Lower lobe of right lung (tissue), 2 donors: ENCODE measurements around the gene MSRB1. TPM values are rescaled to one million over a fixed set of nuclear protein-coding genes. Genes with fewer than 3 reads are reported as not detected.
A peak's percentile ranks its signal among the peaks of the same experiment; 100 is the strongest.
"Not testable (repeated sequence)": the region's sequence is repeated elsewhere in the genome, so short reads cannot be mapped to it uniquely, and the experiment has no call there.

Source experiments
- ATAC-seq, 2 donors: fragments of 200-7000 bp; cut with Tn5 transposase; one replicate each; pipeline ENCODE4 v1.9.1; 2020 to 2022; ENCODE audit warnings: mild to moderate bottlenecking in 2 of 2, moderate library complexity in 2 of 2
- DNase-seq: peaks from one replicate; pipeline ENCODE4 v3.0.0-alpha.2; 2020
- H3K27ac ChIP-seq: fragments of 200-600 bp; one replicate; pipeline ENCODE4 v1.8.0; 2022
- H3K27me3 ChIP-seq: fragments of 200-600 bp; one replicate; pipeline ENCODE4 v1.8.0; 2022; ENCODE audit warnings: low read depth
- H3K36me3 ChIP-seq: fragments of 200-600 bp; one replicate; pipeline ENCODE4 v1.8.0; 2022; ENCODE audit warnings: mild to moderate bottlenecking
- H3K4me1 ChIP-seq: fragments of 200-600 bp; one replicate; pipeline ENCODE4 v1.8.0; 2022
- H3K4me3 ChIP-seq: fragments of 200-600 bp; one replicate; pipeline ENCODE4 v1.8.0; 2022; ENCODE audit warnings: mild to moderate bottlenecking
- H3K9me3 ChIP-seq: fragments of 200-600 bp; one replicate; pipeline ENCODE4 v1.8.0; 2022
- intact Hi-C: fragments of 100-400 bp; cut with DNase I; formaldehyde crosslinking; loops from one replicate; pipeline ENCODE4 v1.11.0; 2022
- total RNA-seq: library from RNA; stranded (reverse); fragmentation: NEBNext Ultra II Directional; extraction: Animal tissue kit (Norgen Biotek cat#: 25700); gene quantifications from one replicate; pipeline ENCODE4 v1.2.1, GENCODE V29; 2021
- TF ChIP-seq, protein P1 (sequence below): fragments of 200-600 bp; IDR thresholded peaks from one replicate; pipeline ENCODE4 v1.8.0; 2022; ENCODE audit warnings: antibody characterized with exemption, mild to moderate bottlenecking
- donor health status: DM: no; HTN: yes; CAD: no; lungs with severe emphysema.

MSRB1 gene
- total RNA-seq, 1 donor from 2014 or later = 35.1 TPM

DNA sequence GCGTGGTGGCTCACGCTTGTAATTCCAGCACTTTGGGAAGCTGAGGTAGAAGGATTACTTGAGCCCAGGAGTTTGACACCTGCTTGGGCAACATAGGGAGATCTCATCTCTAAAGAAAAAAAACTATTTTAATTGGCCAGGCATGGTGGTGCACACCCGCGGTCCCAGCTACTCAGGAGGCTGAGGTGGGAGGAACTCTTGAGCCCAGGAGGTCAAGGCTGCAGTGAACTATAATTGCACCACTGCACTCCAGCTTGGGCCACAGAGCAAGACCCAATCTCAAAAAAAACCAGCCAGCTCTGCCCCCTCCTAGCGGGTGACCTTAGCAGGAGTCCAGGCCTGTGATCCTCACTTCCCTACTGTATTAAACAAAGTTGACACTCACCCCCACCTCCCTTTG lies 18.9 kb downstream of the MSRB1 start:
- TF ChIP-seq, protein P1, sequence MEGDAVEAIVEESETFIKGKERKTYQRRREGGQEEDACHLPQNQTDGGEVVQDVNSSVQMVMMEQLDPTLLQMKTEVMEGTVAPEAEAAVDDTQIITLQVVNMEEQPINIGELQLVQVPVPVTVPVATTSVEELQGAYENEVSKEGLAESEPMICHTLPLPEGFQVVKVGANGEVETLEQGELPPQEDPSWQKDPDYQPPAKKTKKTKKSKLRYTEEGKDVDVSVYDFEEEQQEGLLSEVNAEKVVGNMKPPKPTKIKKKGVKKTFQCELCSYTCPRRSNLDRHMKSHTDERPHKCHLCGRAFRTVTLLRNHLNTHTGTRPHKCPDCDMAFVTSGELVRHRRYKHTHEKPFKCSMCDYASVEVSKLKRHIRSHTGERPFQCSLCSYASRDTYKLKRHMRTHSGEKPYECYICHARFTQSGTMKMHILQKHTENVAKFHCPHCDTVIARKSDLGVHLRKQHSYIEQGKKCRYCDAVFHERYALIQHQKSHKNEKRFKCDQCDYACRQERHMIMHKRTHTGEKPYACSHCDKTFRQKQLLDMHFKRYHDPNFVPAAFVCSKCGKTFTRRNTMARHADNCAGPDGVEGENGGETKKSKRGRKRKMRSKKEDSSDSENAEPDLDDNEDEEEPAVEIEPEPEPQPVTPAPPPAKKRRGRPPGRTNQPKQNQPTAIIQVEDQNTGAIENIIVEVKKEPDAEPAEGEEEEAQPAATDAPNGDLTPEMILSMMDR = no peak
- ATAC-seq (no peak), DNase-seq (no peak)
- Histone ChIP-seq H3K27me3 (peaks cover 47% of the 10 kb centered on the region), H3K4me1 (peaks cover 6% of the 10 kb centered on the region), H3K9me3 (no peaks in the 10 kb centered on the region), H3K4me3 (no peak overlapping the region), H3K36me3 (no peaks in the 10 kb centered on the region), H3K27ac (no peak overlapping the region)
- intact Hi-C loops = no loop called here

DNA sequence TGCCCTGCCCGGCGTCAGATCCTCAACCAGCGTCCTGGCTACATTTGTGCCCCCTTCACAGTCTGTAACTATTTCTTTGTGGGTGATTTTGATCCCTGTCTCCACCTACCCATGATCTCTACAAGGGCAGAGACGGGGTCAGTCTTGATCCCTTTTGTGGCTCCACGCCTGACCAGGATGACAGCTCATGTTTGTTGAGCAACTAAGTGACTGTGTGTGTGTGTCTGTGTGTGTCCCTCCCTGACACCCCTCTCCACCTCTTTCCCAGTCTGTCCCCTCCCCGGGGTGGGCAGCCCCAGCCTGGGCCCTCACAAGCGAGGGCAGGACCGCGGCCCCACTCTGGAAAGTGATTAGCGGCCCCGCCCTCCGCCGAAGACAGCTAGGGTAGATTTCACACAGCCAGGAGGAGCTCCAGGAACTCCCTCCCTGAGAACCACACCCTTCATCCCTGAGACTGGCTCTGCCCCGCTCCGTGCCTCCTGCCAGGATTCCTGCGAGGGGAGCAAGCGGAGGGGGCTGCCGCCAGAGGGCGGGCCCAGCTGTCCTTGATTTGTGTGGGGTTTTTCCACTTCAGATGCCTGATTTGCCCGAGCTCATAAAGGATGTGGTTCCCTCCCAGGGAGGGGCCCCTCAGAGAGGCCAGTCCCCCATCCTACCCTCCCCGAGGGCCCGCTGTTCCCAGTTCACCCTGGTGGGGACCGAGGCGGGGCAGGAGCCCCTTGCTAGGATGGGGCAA lies 19.5 kb downstream of the MSRB1 start:
- ATAC-seq (peak; percentile 55 to 58), DNase-seq (no peak)
- TF ChIP-seq, protein P1 = peak; percentile 14
- no peaks in the 10 kb centered on the region for H3K36me3 ChIP-seq
- H3K27me3 ChIP-seq = peaks cover 53% of the 10 kb centered on the region
- intact Hi-C loops = no loop called here
- no peak overlapping the region for H3K4me3 ChIP-seq
- H3K4me1 ChIP-seq = peaks cover 10% of the 10 kb centered on the region
- no peaks in the 10 kb centered on the region for H3K9me3 ChIP-seq
- no peak overlapping the region for H3K27ac ChIP-seq

DNA sequence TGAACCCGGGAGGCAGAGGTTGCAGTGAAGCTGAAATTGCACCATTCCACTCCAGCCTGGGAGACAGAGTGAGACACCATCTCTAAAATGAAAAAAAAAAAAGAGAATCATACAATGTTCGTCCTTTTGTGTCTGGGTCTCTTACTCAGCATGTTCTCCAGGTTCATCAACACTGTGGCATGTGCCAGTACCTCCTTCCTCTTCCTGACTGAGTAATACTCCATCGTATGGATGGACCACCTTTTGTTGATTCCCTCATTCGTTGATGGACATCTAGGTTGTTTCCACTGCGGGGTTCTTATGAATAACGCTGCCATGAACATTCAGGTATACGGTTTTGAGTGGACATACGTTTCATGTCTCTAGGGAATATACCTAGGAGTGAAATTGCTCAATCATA lies 20.6 kb downstream of the MSRB1 start:
- ATAC-seq = no peak
- TF ChIP-seq, protein P1 = no peak
- intact Hi-C loops = no loop called here

DNA sequence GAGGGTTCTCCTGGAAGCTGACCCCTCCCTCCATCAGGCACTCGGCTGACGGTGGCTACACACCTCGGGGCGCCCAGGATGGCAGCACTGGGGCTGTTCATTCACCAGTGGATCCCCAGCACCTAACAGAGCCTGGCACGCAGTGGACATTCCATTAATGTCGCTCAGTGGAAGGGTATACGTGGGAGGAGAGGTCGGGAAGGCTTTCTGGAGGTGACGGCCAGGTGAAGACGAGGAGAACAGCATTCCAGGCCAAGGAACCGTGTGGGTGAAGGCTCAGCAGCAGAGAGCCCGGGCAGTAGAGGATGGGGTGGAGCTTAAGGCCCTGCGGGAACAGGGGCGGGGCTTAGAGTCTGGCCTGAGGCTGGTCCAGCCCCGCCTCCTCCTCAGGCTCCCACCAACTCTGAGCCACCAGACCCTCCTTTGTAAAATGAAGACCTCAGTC lies 22.2 kb downstream of the MSRB1 start:
- intact Hi-C loops = no loop called here
- no peak for DNase-seq
- TF ChIP-seq, protein P1 = no peak
- Histone ChIP-seq H3K27ac (no peak overlapping the region), H3K27me3 (peaks cover 75% of the 10 kb centered on the region), H3K9me3 (no peaks in the 10 kb centered on the region), H3K4me1 (peaks cover 11% of the 10 kb centered on the region), H3K36me3 (no peaks in the 10 kb centered on the region), H3K4me3 (no peak overlapping the region)
- peak; percentile 30 to 41 for ATAC-seq

More for the DNA sequence above, 20.6 kb downstream of the MSRB1 start:
- H3K27me3 ChIP-seq = peaks cover 60% of the 10 kb centered on the region
- H3K9me3 ChIP-seq = no peaks in the 10 kb centered on the region
- no peak overlapping the region for H3K27ac ChIP-seq
- no peak overlapping the region for H3K4me3 ChIP-seq
- H3K36me3 ChIP-seq = no peaks in the 10 kb centered on the region
- no peak for DNase-seq
- H3K4me1 ChIP-seq = peaks cover 11% of the 10 kb centered on the region

DNA sequence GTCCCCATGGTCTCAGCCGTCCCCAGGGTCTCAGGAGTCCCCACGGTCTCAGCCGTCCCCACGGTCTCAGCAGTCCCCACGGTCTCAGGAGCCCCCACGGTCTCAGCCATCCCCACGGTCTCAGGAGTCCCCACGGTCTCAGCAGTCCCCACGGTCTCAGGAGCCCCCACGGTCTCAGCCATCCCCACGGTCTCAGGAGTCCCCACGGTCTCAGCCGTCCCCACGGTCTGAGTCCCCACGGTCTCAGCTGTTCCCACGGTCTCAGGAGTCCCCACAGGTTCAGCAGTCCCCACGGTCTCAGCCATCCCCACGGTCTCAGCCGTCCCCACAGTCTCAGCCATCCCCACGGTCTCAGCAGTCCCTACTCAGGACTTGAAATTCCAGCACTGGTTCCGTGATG lies 22.9 kb downstream of the MSRB1 start:
- Histone ChIP-seq H3K27me3 (peaks cover 77% of the 10 kb centered on the region), H3K4me1 (peaks cover 11% of the 10 kb centered on the region)
- H3K36me3 ChIP-seq, H3K27ac ChIP-seq, H3K9me3 ChIP-seq, intact Hi-C loops, ATAC-seq, H3K4me3 ChIP-seq, DNase-seq: not testable (repeated sequence)

DNA sequence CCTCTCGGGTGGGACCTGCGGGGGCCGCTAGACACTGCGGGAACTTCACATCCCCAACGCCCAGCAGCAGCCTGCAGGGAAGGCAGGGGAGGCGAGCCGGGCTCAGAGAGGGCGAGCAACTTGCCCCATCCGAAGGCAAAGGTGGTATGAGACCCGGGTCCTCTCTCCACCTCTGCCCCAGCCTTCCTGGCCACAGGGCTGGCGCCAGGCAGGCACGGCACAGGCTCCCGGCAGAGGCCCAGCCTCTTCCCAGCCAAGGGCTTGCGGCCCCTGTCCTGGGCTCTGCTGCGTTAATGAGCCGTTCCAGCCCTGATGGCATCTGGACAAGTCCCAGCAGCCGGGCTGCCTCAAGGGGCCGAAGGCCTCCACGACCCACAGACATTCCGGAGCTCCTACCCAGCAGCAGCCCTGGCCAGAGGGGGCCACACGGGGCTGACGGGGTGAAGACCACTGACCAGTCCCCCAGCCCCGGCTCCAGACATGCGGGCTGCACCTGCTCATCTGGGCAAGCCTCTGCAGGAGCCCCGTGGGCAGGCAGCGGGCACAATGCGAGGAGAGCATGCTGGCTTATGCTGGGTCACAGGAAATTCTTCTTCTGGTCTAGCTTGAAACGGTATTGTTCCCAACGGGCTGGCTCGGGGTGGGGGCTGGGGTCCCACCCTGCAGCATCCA lies 23.5 kb downstream of the MSRB1 start:
- H3K27ac ChIP-seq = no peak overlapping the region
- H3K4me1 ChIP-seq = peaks cover 11% of the 10 kb centered on the region
- DNase-seq (no peak), ATAC-seq (no peak)
- H3K27me3 ChIP-seq = peaks cover 84% of the 10 kb centered on the region
- intact Hi-C loops = no loop called here
- H3K36me3 ChIP-seq = no peaks in the 10 kb centered on the region
- H3K4me3 ChIP-seq = no peak overlapping the region
- H3K9me3 ChIP-seq = no peaks in the 10 kb centered on the region
- TF ChIP-seq, protein P1 = no peak
